Neural progenitor cell (in vitro differentiated cells): ENCODE results near the gene CBLB.

Experiments used
- EZH2 ChIP-seq: fragments of 200-600 bp; sonication (generic); IDR thresholded peaks from 2 replicates; pipeline ENCODE4 v1.6.1; 2017; ENCODE audit warnings: antibody characterized with exemption, mild to moderate bottlenecking, moderate library complexity
- TF ChIP-seq, protein P1 (sequence below): fragments of 200-600 bp; sonication (generic); IDR thresholded peaks from 2 replicates; pipeline ENCODE4 v1.5.1; 2017; ENCODE audit warnings: antibody characterized with exemption, mild to moderate bottlenecking

DNA sequence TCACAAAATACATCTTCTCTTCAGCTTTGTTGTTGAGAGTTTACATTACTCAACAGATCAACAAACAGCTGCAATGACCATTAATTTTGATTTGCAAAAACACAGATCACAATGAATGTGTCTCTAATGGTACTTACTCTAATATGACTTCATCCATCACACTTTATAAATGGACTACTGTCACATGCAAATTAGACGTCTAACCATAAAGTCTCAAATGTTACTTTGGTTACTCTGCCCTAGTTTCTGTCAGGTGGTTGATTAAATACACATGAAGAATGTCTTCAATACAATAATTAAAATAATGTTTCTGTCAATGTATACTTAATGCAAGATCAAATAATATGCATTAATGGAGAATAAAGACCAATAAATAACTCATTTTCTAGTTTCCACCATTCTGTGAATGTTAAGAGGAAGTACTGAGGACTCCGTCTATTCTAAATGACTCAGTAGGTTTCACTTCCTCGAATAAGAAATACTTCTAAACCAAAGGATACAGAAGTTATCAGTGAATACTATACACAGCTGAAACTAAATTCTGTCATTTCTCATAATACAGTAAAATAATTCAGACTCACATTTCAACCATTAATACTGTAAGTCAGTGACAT, 145.8 kb downstream of the CBLB start:
- TF ChIP-seq, protein P1, sequence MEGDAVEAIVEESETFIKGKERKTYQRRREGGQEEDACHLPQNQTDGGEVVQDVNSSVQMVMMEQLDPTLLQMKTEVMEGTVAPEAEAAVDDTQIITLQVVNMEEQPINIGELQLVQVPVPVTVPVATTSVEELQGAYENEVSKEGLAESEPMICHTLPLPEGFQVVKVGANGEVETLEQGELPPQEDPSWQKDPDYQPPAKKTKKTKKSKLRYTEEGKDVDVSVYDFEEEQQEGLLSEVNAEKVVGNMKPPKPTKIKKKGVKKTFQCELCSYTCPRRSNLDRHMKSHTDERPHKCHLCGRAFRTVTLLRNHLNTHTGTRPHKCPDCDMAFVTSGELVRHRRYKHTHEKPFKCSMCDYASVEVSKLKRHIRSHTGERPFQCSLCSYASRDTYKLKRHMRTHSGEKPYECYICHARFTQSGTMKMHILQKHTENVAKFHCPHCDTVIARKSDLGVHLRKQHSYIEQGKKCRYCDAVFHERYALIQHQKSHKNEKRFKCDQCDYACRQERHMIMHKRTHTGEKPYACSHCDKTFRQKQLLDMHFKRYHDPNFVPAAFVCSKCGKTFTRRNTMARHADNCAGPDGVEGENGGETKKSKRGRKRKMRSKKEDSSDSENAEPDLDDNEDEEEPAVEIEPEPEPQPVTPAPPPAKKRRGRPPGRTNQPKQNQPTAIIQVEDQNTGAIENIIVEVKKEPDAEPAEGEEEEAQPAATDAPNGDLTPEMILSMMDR = no peak
- TF ChIP-seq EZH2 = no peak
